ENCODE results near the gene HPCA. TPM values are rescaled to one million over a fixed set of nuclear protein-coding genes. Genes with fewer than 3 reads are reported as not detected.

Gene HPCA
- polyA plus RNA-seq, 1 experiment = 0.06 TPM

DNA sequence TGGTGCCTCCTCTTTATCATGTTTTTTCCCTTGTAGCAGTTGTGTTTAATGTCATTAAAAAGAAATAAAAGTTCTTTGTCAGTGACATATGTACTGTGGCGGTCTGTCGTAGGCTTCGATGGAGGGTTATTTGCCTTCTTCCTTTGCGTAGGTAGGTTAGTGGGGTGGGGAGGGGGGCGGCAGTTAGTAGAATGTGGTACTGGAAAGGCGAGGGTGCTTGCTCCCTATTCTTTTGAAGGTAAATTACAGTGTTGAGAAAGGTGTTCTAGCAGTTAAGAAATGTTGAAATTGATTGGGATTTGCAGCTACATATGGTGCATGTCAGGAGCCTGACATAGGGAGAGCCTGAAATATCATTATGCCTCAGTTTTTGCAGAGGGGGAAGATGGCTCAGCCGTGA is 27.5 kb upstream of the HPCA start:
- Histone ChIP-seq H3K27me3 (ENCODE audit: control insufficient read depth, insufficient read depth, low read length) (no peaks in the 10 kb centered on the region), H3K4me3 (ENCODE audit: low read depth, low read length) (no peak overlapping the region), H3K27ac (ENCODE audit: low read depth, low read length) (no peak overlapping the region), H3K9me3 (ENCODE audit: control insufficient read depth, insufficient read depth, low read length) (no peaks in the 10 kb centered on the region)
- CTCF ChIA-PET = interaction anchor here (1.0 kb wide), 1 partner anchor 228 kb away, joined by 3 read pairs; no protein-coding TSS in a partner anchor
- DNase-seq (ENCODE audit: low read depth, low spot score) = no peak
- TF ChIP-seq, protein P1, sequence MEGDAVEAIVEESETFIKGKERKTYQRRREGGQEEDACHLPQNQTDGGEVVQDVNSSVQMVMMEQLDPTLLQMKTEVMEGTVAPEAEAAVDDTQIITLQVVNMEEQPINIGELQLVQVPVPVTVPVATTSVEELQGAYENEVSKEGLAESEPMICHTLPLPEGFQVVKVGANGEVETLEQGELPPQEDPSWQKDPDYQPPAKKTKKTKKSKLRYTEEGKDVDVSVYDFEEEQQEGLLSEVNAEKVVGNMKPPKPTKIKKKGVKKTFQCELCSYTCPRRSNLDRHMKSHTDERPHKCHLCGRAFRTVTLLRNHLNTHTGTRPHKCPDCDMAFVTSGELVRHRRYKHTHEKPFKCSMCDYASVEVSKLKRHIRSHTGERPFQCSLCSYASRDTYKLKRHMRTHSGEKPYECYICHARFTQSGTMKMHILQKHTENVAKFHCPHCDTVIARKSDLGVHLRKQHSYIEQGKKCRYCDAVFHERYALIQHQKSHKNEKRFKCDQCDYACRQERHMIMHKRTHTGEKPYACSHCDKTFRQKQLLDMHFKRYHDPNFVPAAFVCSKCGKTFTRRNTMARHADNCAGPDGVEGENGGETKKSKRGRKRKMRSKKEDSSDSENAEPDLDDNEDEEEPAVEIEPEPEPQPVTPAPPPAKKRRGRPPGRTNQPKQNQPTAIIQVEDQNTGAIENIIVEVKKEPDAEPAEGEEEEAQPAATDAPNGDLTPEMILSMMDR (IDR thresholded peaks at IDR 0.05; ENCODE audit: low read depth, low read length) = no peak
- POLR2A ChIA-PET = no interaction called here

DNA sequence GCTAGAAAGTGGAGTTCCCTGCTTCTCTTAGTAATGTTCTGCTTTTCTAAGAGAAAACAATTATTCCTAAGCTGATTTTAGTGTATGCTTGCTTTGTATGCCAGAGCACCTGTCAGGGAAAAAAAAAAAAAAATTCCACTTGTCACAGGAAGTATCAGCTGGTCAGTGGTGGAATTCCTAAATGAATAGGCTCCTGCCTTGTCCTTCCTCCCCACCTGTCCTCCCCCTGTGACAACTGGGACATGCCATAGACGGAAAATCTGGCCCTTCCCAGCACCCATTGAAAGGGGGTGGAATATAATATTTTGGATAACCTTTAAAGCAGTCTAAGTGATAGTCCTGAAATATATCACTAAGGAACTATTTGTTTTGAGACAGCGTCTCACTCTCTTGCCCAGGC is 26.4 kb upstream of the HPCA start:
- no peak for DNase-seq (ENCODE audit: low read depth, low spot score)
- CTCF ChIA-PET = interaction anchor here (0.7 to 3.1 kb wide), 3 partner anchors 12 to 237 kb away, joined by 3 to 11 read pairs (median 4); no protein-coding TSS in a partner anchor
- POLR2A ChIA-PET = no interaction called here

DNA sequence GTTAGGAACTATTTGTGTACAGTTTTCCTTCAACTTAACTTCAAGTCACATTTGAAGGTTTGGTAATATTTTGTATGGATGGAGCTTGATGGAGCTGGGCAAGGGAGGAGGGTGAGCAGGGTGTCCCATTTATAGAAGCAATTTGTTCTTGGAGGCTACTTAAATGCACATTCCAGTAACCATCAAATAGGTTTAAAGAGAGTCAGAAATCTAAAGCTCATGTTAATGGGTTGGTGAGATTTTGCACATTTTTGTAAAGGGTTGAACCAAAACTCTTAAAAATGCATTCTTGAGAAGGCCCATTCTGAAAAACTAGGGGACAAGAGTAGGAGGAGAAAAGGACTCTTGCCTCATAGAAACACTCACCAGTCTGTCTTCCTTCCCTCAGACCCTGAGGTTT is 25.7 kb upstream of the HPCA start:
- CTCF ChIA-PET = interaction anchor here (1.2 to 3.1 kb wide), 3 partner anchors 11 to 225 kb away, joined by 4 to 11 read pairs (median 10); no protein-coding TSS in a partner anchor

More for the DNA sequence above, 26.4 kb upstream of the HPCA start:
- Histone ChIP-seq H3K9me3 (ENCODE audit: control insufficient read depth, insufficient read depth, low read length) (no peaks in the 10 kb centered on the region), H3K4me3 (ENCODE audit: low read depth, low read length) (no peak overlapping the region), H3K27ac (ENCODE audit: low read depth, low read length) (no peak overlapping the region), H3K27me3 (ENCODE audit: control insufficient read depth, insufficient read depth, low read length) (no peaks in the 10 kb centered on the region)
- TF ChIP-seq, protein P1 (IDR thresholded peaks at IDR 0.05; ENCODE audit: low read depth, low read length) = no peak

DNA sequence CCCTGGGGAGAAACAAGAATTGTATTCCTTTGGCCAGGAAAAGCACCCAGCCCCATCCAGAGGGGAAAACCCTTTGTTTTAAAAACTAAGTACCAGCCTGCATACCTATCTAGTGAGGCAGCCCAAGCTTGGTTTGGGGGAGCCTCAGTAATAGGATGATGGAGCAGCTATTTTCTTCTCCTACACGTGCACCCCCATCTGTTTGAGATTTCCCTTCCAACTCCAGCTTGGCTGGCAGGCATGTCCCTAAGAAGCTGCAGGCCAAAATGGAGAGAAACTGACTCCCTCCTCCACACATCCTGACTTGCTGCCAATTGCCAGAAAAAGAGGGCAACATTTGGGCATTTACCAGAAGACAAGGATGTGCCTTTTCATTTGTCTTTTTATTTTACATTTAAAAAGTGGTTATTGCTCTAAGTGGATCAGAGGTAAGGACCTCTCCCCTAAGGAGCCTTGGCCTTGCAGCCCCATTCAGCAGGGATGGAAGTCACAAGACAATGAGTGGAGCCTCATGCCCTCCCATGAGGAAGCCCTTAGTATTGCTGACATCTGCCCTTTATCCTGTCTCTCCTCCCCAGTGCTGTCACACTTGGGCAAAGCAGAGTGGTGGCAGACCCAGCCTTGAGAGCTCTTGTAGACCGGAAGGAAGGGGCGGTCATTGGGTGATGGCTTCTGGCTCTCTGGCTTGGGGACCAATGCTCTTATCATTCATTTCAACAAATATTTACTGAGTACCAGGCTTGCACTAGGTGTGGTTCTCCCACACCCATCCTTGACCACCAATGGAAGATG is 24.2 kb upstream of the HPCA start:
- CTCF ChIA-PET = interaction anchor here (0.6 to 3.1 kb wide), 5 partner anchors 10 to 39 kb away, joined by 3 to 11 read pairs (median 3); no protein-coding TSS in a partner anchor
- no peak overlapping the region for H3K4me3 ChIP-seq (ENCODE audit: low read depth, low read length)
- no peaks in the 10 kb centered on the region for H3K9me3 ChIP-seq (ENCODE audit: control insufficient read depth, insufficient read depth, low read length)
- no peak for DNase-seq (ENCODE audit: low read depth, low spot score)
- TF ChIP-seq, protein P1 (IDR thresholded peaks at IDR 0.05; ENCODE audit: low read depth, low read length) = no peak
- no peak overlapping the region for H3K27ac ChIP-seq (ENCODE audit: low read depth, low read length)
- POLR2A ChIA-PET = no interaction called here
- no peaks in the 10 kb centered on the region for H3K27me3 ChIP-seq (ENCODE audit: control insufficient read depth, insufficient read depth, low read length)

More for the DNA sequence above, 25.7 kb upstream of the HPCA start:
- no peaks in the 10 kb centered on the region for H3K27me3 ChIP-seq (ENCODE audit: control insufficient read depth, insufficient read depth, low read length)
- TF ChIP-seq, protein P1 (IDR thresholded peaks at IDR 0.05; ENCODE audit: low read depth, low read length) = no peak
- POLR2A ChIA-PET = no interaction called here
- no peak overlapping the region for H3K27ac ChIP-seq (ENCODE audit: low read depth, low read length)
- DNase-seq (ENCODE audit: low read depth, low spot score) = no peak
- H3K4me3 ChIP-seq (ENCODE audit: low read depth, low read length) = no peak overlapping the region
- H3K9me3 ChIP-seq (ENCODE audit: control insufficient read depth, insufficient read depth, low read length) = no peaks in the 10 kb centered on the region

DNA sequence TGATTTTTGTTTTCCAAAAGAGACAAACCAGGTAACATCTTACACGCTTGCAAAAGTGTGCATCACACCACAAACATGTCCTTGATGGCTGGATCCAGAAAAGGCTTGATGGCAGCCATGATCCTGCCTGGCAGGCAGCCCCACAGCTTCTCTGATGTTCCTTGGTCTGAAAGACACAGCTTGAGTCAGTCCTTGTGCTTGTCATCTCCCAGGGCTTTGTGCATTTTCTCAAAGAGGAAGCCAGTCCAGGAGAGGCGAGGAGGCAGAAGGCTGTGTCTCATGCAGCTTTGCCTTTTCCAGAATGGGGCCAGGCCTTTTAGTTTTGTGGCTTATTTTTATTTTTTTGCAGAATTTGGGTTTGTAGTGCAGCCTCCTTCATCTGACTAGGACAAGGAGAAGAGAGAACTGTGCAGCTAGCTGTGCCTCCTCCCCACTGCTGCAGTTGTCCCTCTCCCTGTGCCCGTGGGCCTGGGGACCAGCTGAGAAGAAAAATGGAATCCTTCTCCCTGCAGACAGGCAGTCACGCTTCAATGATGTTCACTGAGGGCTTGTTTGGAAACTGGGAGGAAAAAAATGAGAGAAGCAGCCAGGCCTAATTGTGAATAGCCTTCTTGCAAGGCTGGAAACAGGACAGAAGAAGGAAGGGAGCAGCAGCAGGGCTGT is 22.9 kb upstream of the HPCA start:
- POLR2A ChIA-PET = no interaction called here
- no peak overlapping the region for H3K4me3 ChIP-seq (ENCODE audit: low read depth, low read length)
- no peak overlapping the region for H3K27ac ChIP-seq (ENCODE audit: low read depth, low read length)
- no peaks in the 10 kb centered on the region for H3K9me3 ChIP-seq (ENCODE audit: control insufficient read depth, insufficient read depth, low read length)
- CTCF ChIA-PET = interaction anchor here (1.3 kb wide), 1 partner anchor 8 kb away, joined by 6 read pairs; no protein-coding TSS in a partner anchor
- no peak for DNase-seq (ENCODE audit: low read depth, low spot score)
- H3K27me3 ChIP-seq (ENCODE audit: control insufficient read depth, insufficient read depth, low read length) = no peaks in the 10 kb centered on the region
- TF ChIP-seq, protein P1 (IDR thresholded peaks at IDR 0.05; ENCODE audit: low read depth, low read length) = no peak

All from AG04450 (cell line).